ENCODE data around the gene ZNF646.

DNA sequence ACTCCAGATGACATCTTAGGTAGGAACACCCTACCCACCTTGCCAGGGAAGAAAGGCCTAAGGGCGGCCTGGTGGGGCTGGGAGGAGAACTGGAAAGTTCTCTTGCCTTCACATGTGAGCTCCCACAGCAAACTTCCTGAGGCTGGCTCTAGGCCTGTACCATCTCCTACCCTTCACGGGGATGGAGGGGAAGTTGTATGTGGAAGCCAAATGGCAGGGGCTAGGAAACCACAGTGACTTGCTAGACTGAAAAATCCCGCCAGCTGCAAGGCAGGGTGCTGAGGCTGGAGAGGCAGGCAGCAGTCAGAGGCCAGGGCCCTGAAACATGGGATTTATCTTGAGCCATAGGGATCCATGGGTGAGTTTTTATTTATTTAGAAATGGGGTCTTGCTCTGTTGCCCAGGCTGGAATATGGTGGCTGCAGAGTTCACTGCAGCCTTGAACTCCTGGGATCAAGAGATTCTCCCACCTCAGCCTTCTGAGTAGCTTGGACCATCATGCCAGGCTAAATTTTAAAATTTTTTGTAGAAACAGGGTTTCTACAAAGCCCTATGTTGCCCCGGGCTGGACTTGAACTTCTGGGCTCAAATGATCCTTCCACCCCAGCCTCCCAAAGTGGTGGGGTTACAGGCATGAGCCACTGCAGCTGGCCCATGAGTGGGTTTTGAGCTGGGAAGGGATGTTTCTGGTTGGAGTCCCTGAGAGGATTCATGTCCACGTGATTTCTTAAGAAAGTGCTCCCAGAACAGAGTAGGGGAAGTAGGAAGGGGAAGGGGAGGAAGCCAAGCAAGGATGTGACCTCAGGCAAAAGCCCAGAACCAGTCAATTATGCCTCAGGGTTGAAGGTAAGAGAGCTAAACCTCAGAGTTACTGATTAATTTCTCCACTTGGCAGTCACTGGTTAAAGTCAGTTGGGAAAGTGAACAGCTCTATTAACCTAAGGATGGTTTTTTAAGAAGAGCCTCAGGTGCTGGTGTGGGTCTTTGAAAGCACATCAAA, 39.2 kb downstream of the ZNF646 start:
- TF ChIP-seq, protein P1, sequence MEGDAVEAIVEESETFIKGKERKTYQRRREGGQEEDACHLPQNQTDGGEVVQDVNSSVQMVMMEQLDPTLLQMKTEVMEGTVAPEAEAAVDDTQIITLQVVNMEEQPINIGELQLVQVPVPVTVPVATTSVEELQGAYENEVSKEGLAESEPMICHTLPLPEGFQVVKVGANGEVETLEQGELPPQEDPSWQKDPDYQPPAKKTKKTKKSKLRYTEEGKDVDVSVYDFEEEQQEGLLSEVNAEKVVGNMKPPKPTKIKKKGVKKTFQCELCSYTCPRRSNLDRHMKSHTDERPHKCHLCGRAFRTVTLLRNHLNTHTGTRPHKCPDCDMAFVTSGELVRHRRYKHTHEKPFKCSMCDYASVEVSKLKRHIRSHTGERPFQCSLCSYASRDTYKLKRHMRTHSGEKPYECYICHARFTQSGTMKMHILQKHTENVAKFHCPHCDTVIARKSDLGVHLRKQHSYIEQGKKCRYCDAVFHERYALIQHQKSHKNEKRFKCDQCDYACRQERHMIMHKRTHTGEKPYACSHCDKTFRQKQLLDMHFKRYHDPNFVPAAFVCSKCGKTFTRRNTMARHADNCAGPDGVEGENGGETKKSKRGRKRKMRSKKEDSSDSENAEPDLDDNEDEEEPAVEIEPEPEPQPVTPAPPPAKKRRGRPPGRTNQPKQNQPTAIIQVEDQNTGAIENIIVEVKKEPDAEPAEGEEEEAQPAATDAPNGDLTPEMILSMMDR (IDR thresholded peaks at IDR 0.05; ENCODE audit: low read depth, low read length), result no peak
- no peak for TF ChIP-seq EZH2phosphoT487 (IDR thresholded peaks at IDR 0.05; ENCODE audit: low read depth)

Data from OCI-LY3 (cell line).